Smooth muscle cell (in vitro differentiated cells): ENCODE measurements around the gene ACD. TPM values are rescaled to one million over a fixed set of nuclear protein-coding genes. Genes with fewer than 3 reads are reported as not detected.
A peak's percentile ranks its signal among the peaks of the same experiment; 100 is the strongest.

ENCODE experiments used
- DNase-seq: peaks from one replicate; lab custom pipeline; 2025; ENCODE audit not compliant: unreplicated experiment; lab: John Stamatoyannopoulos, UW
- H2AFZ ChIP-seq: fragments of 200-600 bp; sonication (generic); 2 replicates; pipeline ENCODE4 v1.6.0; 2016; ENCODE audit warnings: antibody characterized with exemption, low read depth, mild to moderate bottlenecking
- H3F3A ChIP-seq: fragments of 200-600 bp; sonication (generic); 2 replicates; pipeline ENCODE4 v1.6.0; 2017; ENCODE audit warnings: antibody characterized with exemption, low read depth
- H3K27ac ChIP-seq: fragments of 200-600 bp; sonication (generic); 2 replicates; pipeline ENCODE4 v1.5.1; 2016; ENCODE audit warnings: low read depth, mild to moderate bottlenecking
- H3K27me3 ChIP-seq: fragments of 200-600 bp; sonication (generic); 2 replicates; pipeline ENCODE4 v1.6.1; 2016; ENCODE audit warnings: low read depth, mild to moderate bottlenecking
- H3K36me3 ChIP-seq: fragments of 200-600 bp; sonication (generic); 2 replicates; pipeline ENCODE4 v1.5.1; 2016; ENCODE audit warnings: low read depth
- H3K4me1 ChIP-seq: fragments of 200-600 bp; sonication (generic); 2 replicates; pipeline ENCODE4 v1.5.1; 2016; ENCODE audit warnings: low read depth
- H3K4me2 ChIP-seq: fragments of 200-600 bp; sonication (generic); 2 replicates; pipeline ENCODE4 v1.6.0; 2016; ENCODE audit warnings: mild to moderate bottlenecking
- H3K4me3 ChIP-seq: fragments of 200-600 bp; sonication (generic); 2 replicates; pipeline ENCODE4 v1.5.1; 2016; ENCODE audit warnings: mild to moderate bottlenecking
- H3K79me2 ChIP-seq: fragments of 200-600 bp; sonication (generic); 2 replicates; pipeline ENCODE4 v1.6.0; 2016; ENCODE audit warnings: low read depth, mild to moderate bottlenecking
- H3K9ac ChIP-seq: fragments of 200-600 bp; sonication (generic); 2 replicates; pipeline ENCODE4 v1.6.0; 2016; ENCODE audit warnings: low read depth
- H3K9me3 ChIP-seq: fragments of 200-600 bp; sonication (generic); replicated peaks from 2 replicates; pipeline ENCODE4 v1.5.1; 2016; ENCODE audit warnings: low read depth
- H4K20me1 ChIP-seq: fragments of 200-600 bp; sonication (generic); 2 replicates; pipeline ENCODE4 v1.6.0; 2016; ENCODE audit warnings: low read depth
- CTCF ChIP-seq: fragments of 200-600 bp; sonication (generic); IDR thresholded peaks from 2 replicates; pipeline ENCODE4 v1.5.1; 2017; ENCODE audit warnings: borderline replicate concordance, mild to moderate bottlenecking, antibody characterized with exemption; ENCODE audit not compliant: insufficient read depth, poor library complexity, severe bottlenecking
- WGBS: methylation state at CpG from one replicate; pipeline ENCODE4 v1.1.7; 2016; ENCODE audit warnings: low lambda C conversion rate; 5-methylcytosine and 5-hydroxymethylcytosine counted together
- polyA plus RNA-seq: library from polyadenylated mRNA; unstranded; fragments of >200 nt; fragmentation: Nextera tagmentation; extraction: Ambion mirVana; gene quantifications from 2 replicates; pipeline ENCODE4 v1.2.1, GENCODE V29; 2016
- total RNA-seq: library from RNA; depleted of rRNA; stranded (reverse); fragments of >200 nt; gene quantifications from 2 replicates; pipeline ENCODE4 v1.2.3, GENCODE V29; 2014

ACD gene
- total and polyA plus RNA-seq, 2 experiments from 2014 or later = 21.9 to 31.7 TPM

DNA sequence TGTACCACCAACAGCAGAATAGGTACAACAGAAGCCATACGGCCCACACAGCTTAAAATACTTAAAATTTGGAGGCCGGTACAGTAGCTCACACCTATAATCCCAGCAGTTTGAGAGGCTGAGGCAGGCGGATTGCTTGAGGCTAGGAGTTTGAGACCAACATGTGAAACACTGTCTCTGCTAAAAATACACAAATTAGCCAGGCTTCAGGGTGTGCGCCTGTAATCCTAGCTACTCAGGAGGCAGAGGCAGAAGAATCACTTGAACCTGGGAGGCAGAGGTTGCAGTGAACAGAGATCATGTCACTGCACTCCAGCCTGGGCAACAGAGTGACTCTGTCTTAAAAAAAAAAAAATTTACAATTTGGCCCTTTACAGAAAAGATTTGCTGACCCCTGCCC is 42.1 kb upstream of the ACD start:
- no peak for TF ChIP-seq CTCF
- Histone ChIP-seq H2AFZ (no peak overlapping the region), H3K4me3 (no peak overlapping the region), H3K9ac (no peak overlapping the region), H3K79me2 (peaks cover 40% of the 10 kb centered on the region), H3K36me3 (no peaks in the 10 kb centered on the region), H3K9me3 (no peaks in the 10 kb centered on the region), H3F3A (no peaks in the 10 kb centered on the region), H3K27me3 (no peaks in the 10 kb centered on the region), H3K4me1 (no peaks in the 10 kb centered on the region), H3K4me2 (no peak overlapping the region), H4K20me1 (peaks cover 43% of the 10 kb centered on the region), H3K27ac (no peak overlapping the region)
- no peak for DNase-seq
- 86% methylated on average over 4 of the region's 4 CpGs for WGBS

DNA sequence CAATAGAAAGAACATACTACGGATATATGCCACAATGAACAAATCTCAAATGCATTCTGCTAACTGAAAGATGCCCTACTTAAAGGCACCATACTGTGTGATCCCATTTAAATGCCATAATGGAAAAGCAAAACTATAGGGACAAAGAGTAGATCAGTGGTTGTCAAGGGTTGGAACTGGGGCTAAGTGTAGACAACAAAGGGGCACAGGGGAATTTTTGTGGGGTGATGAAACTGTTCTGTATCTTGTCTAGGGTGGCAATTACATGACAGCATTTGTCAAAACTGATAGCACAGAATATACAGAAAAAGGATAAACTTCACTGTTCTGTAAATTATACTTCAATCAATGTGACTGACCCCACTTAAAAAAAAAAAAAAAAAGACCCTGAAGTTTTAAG is 41.4 kb upstream of the ACD start:
- no peak overlapping the region for H3K4me2 ChIP-seq

DNA sequence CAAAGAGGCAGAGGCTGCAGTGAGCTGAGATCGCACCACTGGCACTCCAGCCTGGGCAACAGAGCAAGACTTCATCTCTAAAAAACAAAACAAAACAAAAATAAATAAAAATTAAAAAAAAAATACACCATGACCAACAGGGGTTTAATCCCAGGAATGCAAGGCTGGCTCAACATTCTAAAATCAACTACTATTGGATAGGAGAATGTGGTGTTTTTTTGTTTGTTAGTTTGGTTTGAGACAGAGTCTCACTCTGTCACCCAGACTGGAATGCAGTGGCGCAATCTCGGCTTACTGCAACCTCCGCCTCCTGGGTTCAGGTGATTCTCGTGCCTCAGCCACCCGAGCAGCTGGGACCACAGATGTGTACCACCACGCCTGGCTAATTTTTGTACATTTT is 39.2 kb upstream of the ACD start:
- WGBS = 96% methylated on average over 7 of the region's 7 CpGs
- TF ChIP-seq CTCF = no peak
- H3K9ac ChIP-seq = no peak overlapping the region
- no peaks in the 10 kb centered on the region for H3K4me1 ChIP-seq
- H3K9me3 ChIP-seq = no peaks in the 10 kb centered on the region
- no peaks in the 10 kb centered on the region for H3K27me3 ChIP-seq
- H3K4me3 ChIP-seq = no peak overlapping the region
- peaks cover 29% of the 10 kb centered on the region for H3K79me2 ChIP-seq
- H4K20me1 ChIP-seq = peaks cover 26% of the 10 kb centered on the region
- H3K27ac ChIP-seq = no peak overlapping the region
- no peak overlapping the region for H2AFZ ChIP-seq
- H3K4me2 ChIP-seq = no peak overlapping the region
- DNase-seq = no peak
- no peaks in the 10 kb centered on the region for H3F3A ChIP-seq
- H3K36me3 ChIP-seq = no peaks in the 10 kb centered on the region

More for the DNA sequence above, 41.4 kb upstream of the ACD start:
- no peak overlapping the region for H3K4me3 ChIP-seq
- H3K36me3 ChIP-seq = no peaks in the 10 kb centered on the region
- no peak overlapping the region for H3K27ac ChIP-seq
- H3K4me1 ChIP-seq = no peaks in the 10 kb centered on the region
- no peak for TF ChIP-seq CTCF
- 90% methylated on average over 1 of the region's 1 CpG for WGBS
- no peaks in the 10 kb centered on the region for H3K9me3 ChIP-seq
- no peaks in the 10 kb centered on the region for H3K27me3 ChIP-seq
- no peak for DNase-seq
- no peak overlapping the region for H2AFZ ChIP-seq
- H4K20me1 ChIP-seq = peaks cover 40% of the 10 kb centered on the region
- no peak overlapping the region for H3K9ac ChIP-seq
- H3K79me2 ChIP-seq = peaks cover 37% of the 10 kb centered on the region
- H3F3A ChIP-seq = no peaks in the 10 kb centered on the region

- Histone ChIP-seq H3K9me3 (no peaks in the 10 kb centered on the region), H3K79me2 (peaks cover 23% of the 10 kb centered on the region), H2AFZ (no peak overlapping the region), H3K4me3 (no peak overlapping the region), H3F3A (no peaks in the 10 kb centered on the region), H3K36me3 (no peaks in the 10 kb centered on the region), H3K4me1 (no peaks in the 10 kb centered on the region), H3K4me2 (no peak overlapping the region), H3K9ac (no peak overlapping the region), H3K27ac (peak overlapping the region; percentile 71), H3K27me3 (no peaks in the 10 kb centered on the region), H4K20me1 (peaks cover 25% of the 10 kb centered on the region)
- WGBS = 77% methylated on average over 4 of the region's 4 CpGs
- no peak for DNase-seq
- TF ChIP-seq CTCF = no peak
Observed at GRCh38 chr16:67697422-67698185, 37.5 kb upstream of the ACD start.
